Mucosa of gallbladder (tissue), 1 donor: Measurements from ENCODE around the gene RAB28. TPM values are rescaled to one million over a fixed set of nuclear protein-coding genes. Genes with fewer than 3 reads are reported as not detected.
A peak's percentile ranks its signal among the peaks of the same experiment; 100 is the strongest.

Experiments
- DNase-seq: peaks from one replicate; pipeline ENCODE4 v3.0.0-alpha.2; 2020; ENCODE audit warnings: low spot score
- total RNA-seq: library from RNA; stranded (reverse); gene quantifications from one replicate; pipeline ENCODE4 v1.2.1, GENCODE V29; 2021
- donor health status: DM: no; HTN: no; CAD: no.

RAB28 gene
- total RNA-seq, 1 donor from 2014 or later = 13.5 TPM

DNA sequence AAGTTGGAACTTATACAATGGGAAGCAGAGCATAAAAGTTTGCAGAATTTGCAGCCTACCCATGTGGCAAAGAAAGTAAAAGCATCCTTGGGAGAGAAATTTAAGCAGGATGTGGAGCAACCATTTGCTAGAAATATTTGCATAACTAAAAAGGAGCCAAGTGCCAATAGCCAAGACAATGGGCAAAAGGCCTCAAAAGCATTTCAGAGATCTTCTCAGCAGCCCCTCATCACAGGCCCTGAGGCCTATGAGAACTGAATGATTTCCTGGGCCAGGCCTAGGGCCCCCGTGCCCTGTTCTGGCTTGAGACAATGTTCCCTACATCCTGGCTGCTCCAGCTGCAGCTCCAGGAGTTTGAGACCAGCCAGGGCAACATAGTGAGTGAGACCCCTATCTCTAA lies 25.3 kb upstream of the RAB28 start:
- DNase-seq = no peak

DNA sequence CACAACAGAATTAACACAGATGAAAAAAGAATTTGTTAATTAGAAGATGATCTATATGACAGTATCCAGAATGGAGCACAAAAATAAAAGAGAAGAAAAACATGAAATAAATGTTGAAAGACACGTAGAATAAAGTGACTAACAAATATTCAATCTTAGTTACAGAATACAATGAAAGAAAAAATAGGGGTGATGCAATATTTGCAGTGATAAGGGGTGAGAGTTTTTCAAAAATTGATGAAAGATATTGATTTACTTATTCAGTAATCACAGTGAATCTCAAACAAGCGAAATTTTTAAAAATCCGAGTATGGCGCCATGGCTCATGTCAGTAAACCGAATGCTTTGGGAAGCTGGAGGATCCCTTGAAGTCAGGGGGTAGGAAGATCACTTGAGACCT lies 20.2 kb upstream of the RAB28 start:
- no peak for DNase-seq

DNA sequence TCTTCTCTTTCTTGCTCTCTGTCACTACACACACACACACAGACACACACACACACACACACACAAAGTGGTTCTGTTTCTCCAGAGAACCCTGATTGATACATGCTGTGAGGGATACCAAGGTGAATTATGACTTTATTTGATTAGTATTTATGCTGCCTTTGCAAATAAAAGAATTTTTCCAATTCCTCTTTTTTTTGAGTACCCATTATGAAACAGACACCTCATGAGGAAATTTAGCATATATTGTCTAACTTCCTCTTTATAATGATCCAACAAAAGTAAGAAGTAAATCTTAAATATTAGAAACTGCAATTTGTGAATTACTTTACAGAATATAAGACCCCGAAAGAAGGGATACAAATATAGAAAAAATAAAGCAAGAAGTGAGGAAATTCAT lies 14.3 kb upstream of the RAB28 start:
- DNase-seq = no peak

- no peak for DNase-seq
Measured at GRCh38 chr4:13496605-13497004, 12.5 kb upstream of the RAB28 start.

- no peak for DNase-seq
Measured at GRCh38 chr4:13495753-13496152, 11.6 kb upstream of the RAB28 start.

DNA sequence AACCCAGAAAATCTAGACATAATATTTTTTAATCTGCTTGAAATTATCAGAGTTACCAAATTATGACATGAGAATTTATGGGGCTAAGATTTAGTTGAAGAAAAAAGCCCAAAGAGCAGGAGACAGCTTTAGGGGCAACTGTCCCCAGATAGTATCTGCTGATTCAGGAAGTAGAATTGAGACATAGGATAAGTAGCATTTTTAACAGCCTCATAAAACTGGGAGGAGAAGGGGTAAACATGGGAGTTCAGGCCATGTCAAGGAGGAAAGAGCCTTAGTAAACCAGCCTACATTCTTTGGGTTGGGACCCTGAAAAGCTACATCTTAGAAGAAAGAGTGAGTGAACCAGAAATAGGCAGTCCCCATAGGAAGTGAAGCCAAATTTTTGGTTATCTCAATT lies 9.7 kb upstream of the RAB28 start:
- DNase-seq = no peak

DNA sequence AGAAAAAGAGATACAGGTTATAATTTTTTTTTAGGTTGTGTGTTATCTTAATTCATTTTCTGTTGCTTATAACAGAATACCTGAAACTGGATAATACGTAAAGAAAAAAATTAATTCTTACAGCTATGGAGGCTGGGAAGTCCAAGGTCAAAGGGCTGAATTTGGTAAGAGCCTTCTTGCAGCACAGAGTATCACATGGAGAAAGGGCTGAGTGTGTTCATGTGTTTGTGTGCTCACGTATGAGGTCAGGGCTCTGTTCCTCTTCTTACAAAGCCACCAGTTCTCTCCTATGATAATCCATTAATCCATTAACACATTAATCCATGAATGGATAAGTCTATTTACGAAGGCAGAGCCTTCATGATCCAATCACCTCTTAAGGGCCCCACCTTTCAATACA lies 8.6 kb upstream of the RAB28 start:
- no peak for DNase-seq

- no peak for DNase-seq
Measured at GRCh38 chr4:13484749-13485221, 645 bp upstream of the RAB28 start.

- DNase-seq = peak; percentile 31
Measured at GRCh38 chr4:13483768-13484121, 395 bp downstream of the RAB28 start.

GRCh38 chr4:13483136-13483767 lies 888 bp downstream of the RAB28 start:
- no peak for DNase-seq

GRCh38 chr4:13481569-13481968 lies 2.6 kb downstream of the RAB28 start:
- no peak for DNase-seq

DNA sequence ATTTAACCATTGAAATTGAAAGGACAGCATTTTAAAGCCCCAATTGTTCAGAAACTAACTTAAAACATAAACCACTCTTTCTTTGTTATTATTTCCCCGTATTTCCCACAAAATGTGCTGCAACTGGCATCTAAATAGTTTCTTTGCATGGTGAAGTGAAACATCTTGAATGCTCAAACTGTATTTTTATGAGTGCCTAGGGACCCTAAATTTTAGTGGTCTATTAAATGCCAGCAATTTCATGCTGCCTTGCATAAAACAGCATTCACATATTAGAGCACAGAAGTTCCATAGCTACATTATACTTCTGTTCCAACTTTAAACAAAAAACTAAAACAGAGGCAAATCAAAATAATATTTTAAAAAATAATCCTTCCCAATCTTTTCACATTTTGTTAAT lies 5.4 kb downstream of the RAB28 start:
- DNase-seq = no peak

GRCh38 chr4:13478131-13478530 lies 6.0 kb downstream of the RAB28 start:
- no peak for DNase-seq

DNA sequence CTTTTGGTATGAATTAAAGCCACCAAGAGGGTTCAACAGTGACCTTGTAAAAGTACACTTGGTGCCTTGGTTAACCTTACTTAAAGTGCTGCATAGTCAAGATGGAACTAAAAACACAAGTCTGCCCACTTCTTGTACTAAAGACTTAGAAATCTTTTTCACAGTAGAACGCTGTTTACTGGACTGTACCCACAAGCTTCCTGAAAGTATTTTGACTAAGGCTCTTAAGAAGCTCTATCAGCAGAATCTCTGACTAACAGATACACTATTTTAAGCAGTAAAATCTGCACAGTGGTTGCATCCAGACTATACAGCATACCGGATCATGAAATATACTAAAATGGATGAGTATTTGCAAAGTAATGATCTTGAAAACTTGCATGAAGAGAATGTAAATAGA lies 7.2 kb downstream of the RAB28 start:
- no peak for DNase-seq

- no peak for DNase-seq
Measured at GRCh38 chr4:13476152-13476551, 8.0 kb downstream of the RAB28 start.

GRCh38 chr4:13471400-13471799 lies 12.7 kb downstream of the RAB28 start:
- DNase-seq = no peak

- DNase-seq = no peak
Measured at GRCh38 chr4:13470379-13470778, 13.8 kb downstream of the RAB28 start.

DNA sequence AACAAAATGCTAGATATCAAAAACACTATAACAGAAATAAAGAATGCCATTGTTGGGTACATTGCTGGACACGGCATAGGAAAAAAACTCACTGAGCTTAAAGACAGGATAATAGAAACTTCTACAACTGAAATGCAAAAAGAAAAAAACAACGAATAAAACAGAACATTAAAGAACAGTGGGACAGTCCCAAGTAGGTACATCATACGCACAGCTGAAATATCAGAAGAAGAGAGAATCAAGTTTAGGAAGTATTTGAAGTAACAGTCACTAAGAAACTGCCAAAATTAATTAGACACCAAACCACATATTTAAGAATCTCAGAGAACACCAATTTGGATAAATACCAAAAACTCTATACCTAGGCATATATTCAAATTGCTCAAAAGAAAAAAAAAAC lies 19.2 kb downstream of the RAB28 start:
- no peak for DNase-seq

DNA sequence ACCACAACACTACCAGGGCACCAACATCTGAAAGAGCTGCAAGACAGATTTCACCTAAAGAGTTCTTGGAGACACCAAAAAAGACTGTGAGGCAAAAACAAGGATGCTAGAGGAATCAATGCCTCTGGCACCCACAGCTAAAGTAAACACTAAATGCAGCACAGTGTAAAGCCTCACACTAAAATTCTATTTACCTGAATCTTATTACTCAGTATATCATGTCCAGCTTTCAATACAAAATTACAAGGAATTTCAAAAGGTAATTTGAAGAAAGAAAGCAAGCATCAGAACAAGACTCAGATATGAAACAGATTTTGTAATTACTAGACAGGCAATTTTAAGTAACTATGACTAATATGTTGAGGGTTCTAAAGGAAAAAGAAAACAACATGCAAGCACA lies 19.6 kb downstream of the RAB28 start:
- no peak for DNase-seq

DNA sequence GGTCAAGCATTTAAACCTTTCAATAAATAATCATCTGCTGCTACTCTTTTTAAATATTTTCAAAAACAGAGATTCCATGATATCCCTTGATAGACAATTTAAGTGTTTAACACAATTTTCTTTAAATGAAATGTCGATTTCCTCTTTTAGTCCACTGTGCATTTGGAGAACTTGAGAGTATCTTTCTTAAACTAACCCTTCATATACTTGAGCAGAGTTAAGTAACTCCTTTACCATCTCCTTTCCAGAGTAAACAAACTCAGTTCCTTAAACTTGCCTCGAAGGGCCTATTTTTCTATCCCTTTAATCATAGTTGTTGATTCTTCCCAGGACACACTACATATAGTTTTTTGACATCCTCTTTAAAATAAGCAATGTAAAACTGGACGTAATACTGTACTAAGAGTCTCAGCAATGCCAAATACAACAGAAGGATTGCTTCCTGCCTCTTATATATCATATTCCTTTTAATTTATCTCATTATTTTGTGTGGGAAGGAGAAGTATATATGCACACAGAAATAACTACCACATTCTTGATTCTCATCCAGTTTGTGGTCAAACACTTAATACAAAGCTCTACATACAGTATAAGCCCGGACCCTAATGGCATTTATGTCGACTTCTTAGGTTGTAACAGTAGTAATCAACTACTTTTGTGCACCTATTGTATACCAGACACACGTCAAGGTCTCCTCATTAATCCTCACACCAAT lies 22.8 kb downstream of the RAB28 start:
- DNase-seq = no peak

- no peak for DNase-seq
Measured at GRCh38 chr4:13455411-13455810, 28.7 kb downstream of the RAB28 start.

DNA sequence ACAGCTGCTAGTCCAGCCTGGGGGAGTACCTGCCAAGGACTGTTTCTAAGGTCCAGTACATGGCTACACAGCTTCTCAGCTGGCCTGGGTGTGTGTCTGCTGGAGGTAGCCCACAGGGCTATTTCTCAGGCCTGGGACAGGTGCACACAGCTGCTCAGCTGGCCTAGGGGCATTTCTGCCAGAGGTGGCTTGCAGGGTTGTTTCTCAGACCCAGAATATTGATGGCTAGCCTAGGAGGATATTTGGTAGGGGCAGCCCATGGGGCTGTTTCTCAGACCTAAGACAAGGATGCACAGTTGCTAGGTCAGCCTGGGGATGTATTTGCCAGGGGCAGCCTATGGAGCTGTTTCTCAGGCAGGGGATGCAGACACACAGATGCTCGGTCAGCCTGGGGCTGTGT lies 29.4 kb downstream of the RAB28 start:
- no peak for DNase-seq

DNA sequence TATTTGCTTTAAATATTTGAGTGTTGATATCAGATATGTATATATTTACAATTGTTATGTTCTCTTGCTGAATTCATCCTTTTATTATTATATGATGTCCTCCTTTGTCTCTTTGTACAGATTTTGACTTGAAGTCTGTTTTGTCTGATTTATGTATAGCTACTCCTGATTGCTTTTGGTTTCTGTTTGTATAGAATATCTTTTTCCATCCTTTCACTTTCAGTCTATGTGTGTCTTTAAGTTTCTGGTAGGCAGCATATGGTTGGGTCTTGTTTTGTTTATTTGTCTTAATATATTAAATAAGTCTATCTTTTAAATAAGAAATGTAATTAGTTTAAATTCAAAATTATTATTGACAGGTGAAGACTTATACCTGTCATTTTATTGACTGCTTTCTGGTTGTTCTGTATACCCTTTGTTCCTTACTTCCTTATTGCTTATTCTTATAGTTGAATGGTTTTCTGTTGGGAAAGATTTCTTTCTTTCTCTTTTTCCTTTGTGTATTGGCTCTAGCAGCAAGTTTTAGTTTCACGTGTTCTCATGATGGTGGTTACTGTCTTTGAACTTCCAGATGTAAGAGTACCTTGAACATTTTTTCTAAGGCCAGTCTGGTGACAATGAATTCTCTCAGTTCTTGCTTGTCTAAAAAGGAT lies 31.1 kb downstream of the RAB28 start:
- no peak for DNase-seq
